Suprapubic skin (tissue), 4 donors: ENCODE data around the gene GEN1. TPM values are rescaled to one million over a fixed set of nuclear protein-coding genes. Genes with fewer than 3 reads are reported as not detected.
"Not testable (repeated sequence)": the region's sequence is repeated elsewhere in the genome, so short reads cannot be mapped to it uniquely, and the experiment has no call there.

ENCODE experiments used
- DNase-seq, 2 donors: peaks; one replicate each; pipeline ENCODE4 v3.0.0-alpha.2; 2019; ENCODE audit warnings: low spot score in 2 of 2
- H3K27ac ChIP-seq: fragments of 200-600 bp; sonication (generic); one replicate; pipeline ENCODE4 v1.5.1; 2019
- H3K27me3 ChIP-seq: fragments of 200-600 bp; sonication (generic); one replicate; pipeline ENCODE4 v1.5.1; 2019
- H3K36me3 ChIP-seq: fragments of 200-600 bp; sonication (generic); one replicate; pipeline ENCODE4 v1.5.1; 2019
- H3K4me1 ChIP-seq: fragments of 200-600 bp; sonication (generic); one replicate; pipeline ENCODE4 v1.5.1; 2019
- H3K4me3 ChIP-seq: fragments of 200-600 bp; sonication (generic); one replicate; pipeline ENCODE4 v1.5.1; 2019; ENCODE audit warnings: mild to moderate bottlenecking
- H3K9me3 ChIP-seq: fragments of 200-600 bp; sonication (generic); one replicate; pipeline ENCODE4 v1.5.1; 2019
- CTCF ChIP-seq, 2 donors: fragments of 200-600 bp in 1 of 2; fragments of 450-650 bp in 1 of 2; sonication (generic) in 1 of 2; IDR thresholded peaks; one replicate each; pipeline ENCODE4 v1.5.1; 2016 to 2019; ENCODE audit warnings: antibody characterized with exemption in 2 of 2, mild to moderate bottlenecking in 1 of 2, moderate library complexity in 1 of 2
- EP300 ChIP-seq: sonication (generic); formaldehyde crosslinking; IDR thresholded peaks from one replicate; pipeline ENCODE4 v1.6.1; 2017; ENCODE audit warnings: antibody characterized with exemption
- POLR2A ChIP-seq, 2 donors: fragments of 450-650 bp; IDR thresholded peaks; one replicate each; pipeline ENCODE4 v1.6.1; 2017; ENCODE audit warnings: antibody characterized with exemption in 2 of 2, mild to moderate bottlenecking in 2 of 2, moderate library complexity in 2 of 2
- POLR2AphosphoS5 ChIP-seq, 3 donors: sonication (generic); formaldehyde crosslinking; IDR thresholded peaks; one replicate each; pipeline ENCODE4 v1.6.1; 2017; ENCODE audit warnings: antibody characterized with exemption in 3 of 3
- WGBS: methylation state at CpG from one replicate; pipeline ENCODE4 v1.1.5; 2018; 5-methylcytosine and 5-hydroxymethylcytosine counted together
- total RNA-seq, 4 donors: library from RNA; depleted of rRNA; stranded (reverse); fragments of >200 nt; gene quantifications; one replicate each; pipeline ENCODE4 v1.1.0, GENCODE V29; 2016

Gene GEN1
- total RNA-seq, 4 donors from 2014 or later: 8.9 to 15.2 (median 11.6) TPM

DNA sequence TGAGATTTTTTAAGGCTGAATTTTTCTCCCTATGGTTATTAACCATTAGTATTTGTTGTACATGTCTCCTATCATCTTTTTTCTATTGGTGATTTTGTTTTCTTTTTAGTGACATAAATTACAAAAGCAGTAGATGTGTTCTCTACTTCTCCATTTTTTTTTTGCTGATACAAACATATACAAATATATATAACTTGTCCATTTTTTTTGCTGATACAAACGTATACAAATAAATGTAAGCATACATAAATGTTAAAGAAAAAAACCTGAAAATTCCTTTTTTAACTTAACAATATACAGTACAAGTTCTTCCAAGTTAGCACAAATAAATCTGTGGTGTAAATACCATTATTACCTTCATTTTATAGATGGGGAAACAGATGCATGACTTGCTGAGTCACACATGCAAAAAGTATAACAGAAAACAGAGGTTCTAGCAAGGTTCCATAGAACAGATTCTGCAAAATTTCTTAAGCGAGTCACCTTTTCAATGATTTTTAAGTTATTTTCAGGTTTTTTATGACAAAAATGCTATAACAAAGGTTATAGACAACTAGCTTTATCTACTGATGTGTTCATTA is 64.4 kb downstream of the GEN1 start:
- 86% methylated on average over 2 of the region's 2 CpGs for WGBS
- TF ChIP-seq POLR2AphosphoS5 (IDR thresholded peaks at IDR 0.05) (no peak), EP300 (no peak), CTCF (IDR thresholded peaks at IDR 0.05) (no peak)

GRCh38 chr2:17821080-17821479 is 67.1 kb downstream of the GEN1 start:
- Histone ChIP-seq H3K4me3 (no peak overlapping the region), H3K27ac (no peak overlapping the region), H3K9me3 (no peaks in the 10 kb centered on the region), H3K4me1 (peaks cover 18% of the 10 kb centered on the region), H3K36me3 (no peaks in the 10 kb centered on the region), H3K27me3 (no peaks in the 10 kb centered on the region)
- no peak for DNase-seq
- no peak for TF ChIP-seq POLR2AphosphoS5 (IDR thresholded peaks at IDR 0.05)
- WGBS: 64% methylated on average over 3 of the region's 3 CpGs

More for the DNA sequence above, 64.4 kb downstream of the GEN1 start:
- no peak for DNase-seq
- no peaks in the 10 kb centered on the region for H3K36me3 ChIP-seq
- H3K9me3 ChIP-seq: no peaks in the 10 kb centered on the region
- no peak overlapping the region for H3K27ac ChIP-seq
- peaks cover 34% of the 10 kb centered on the region for H3K4me1 ChIP-seq
- no peaks in the 10 kb centered on the region for H3K27me3 ChIP-seq
- H3K4me3 ChIP-seq: no peak overlapping the region

DNA sequence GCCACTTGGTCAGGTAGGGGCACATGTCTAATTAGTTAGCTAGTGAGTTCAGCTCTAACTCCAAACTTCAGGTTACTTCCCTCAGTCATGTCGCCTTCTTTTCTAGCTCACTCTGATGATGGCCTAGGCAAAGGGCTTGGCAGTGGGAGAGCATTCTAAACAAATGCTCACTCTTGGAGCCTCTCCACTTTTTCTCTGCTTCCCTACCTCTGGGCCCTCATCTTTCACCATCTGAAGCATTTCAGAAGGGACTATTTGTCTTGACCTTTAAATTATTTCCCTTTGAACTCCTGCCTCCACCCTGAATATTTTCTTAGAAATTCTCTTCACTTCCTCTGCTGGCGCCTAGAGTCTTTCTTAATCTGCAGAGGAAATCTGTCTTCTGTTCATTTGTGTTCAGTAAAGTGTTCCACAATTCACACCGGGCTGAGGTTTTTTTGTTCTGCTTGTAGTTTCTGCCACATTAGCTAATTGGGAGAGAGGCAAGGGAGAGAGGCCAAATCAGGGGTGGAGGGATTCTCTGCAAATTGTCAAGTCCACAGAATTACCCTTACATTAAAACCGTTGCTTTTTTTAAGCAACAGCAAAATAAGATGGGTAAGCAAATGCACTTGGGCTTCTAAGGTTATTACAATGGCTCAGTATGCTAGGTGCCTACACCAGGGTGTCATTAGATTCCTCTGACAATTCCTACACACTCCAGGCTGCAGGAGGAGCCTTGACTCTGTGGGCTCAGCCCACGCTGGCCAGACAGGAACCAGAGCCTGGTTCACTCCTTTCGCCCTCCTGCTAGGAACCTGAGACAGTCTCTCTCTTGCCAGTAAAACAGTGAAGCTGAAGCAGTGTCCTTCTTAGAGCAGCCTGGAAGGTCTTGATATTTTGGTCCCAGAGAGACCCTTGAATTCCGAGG is 67.9 kb downstream of the GEN1 start:
- TF ChIP-seq EP300: no peak
- no peak for TF ChIP-seq POLR2AphosphoS5 (IDR thresholded peaks at IDR 0.05)
- TF ChIP-seq CTCF (IDR thresholded peaks at IDR 0.05): no peak
- no peak for TF ChIP-seq POLR2A (IDR thresholded peaks at IDR 0.05)
- WGBS: 63% methylated on average over 7 of the region's 7 CpGs
- Histone ChIP-seq H3K9me3 (no peaks in the 10 kb centered on the region), H3K27me3 (no peaks in the 10 kb centered on the region), H3K27ac (no peak overlapping the region), H3K4me1 (peaks cover 11% of the 10 kb centered on the region), H3K36me3 (no peaks in the 10 kb centered on the region), H3K4me3 (no peak overlapping the region)
- DNase-seq: no peak

- H3K4me1 ChIP-seq: peaks cover 10% of the 10 kb centered on the region
- no peak overlapping the region for H3K4me3 ChIP-seq
- no peak overlapping the region for H3K27ac ChIP-seq
- WGBS: 70% methylated on average over 4 of the region's 4 CpGs
- H3K36me3 ChIP-seq: no peaks in the 10 kb centered on the region
- H3K9me3 ChIP-seq: no peaks in the 10 kb centered on the region
- DNase-seq: no peak
- H3K27me3 ChIP-seq: no peaks in the 10 kb centered on the region
- TF ChIP-seq CTCF (IDR thresholded peaks at IDR 0.05) (no peak), POLR2AphosphoS5 (IDR thresholded peaks at IDR 0.05) (no peak), EP300 (no peak), POLR2A (IDR thresholded peaks at IDR 0.05) (no peak)
Measured at GRCh38 chr2:17822445-17823117, 68.6 kb downstream of the GEN1 start.

GRCh38 chr2:17823646-17824045 is 69.7 kb downstream of the GEN1 start:
- not testable (repeated sequence) for H3K36me3 ChIP-seq, H3K4me3 ChIP-seq, H3K4me1 ChIP-seq, DNase-seq, H3K27me3 ChIP-seq, H3K9me3 ChIP-seq, H3K27ac ChIP-seq
- 97% methylated on average over 4 of the region's 4 CpGs for WGBS

GRCh38 chr2:17827316-17827715 is 73.4 kb downstream of the GEN1 start:
- H3K4me3 ChIP-seq: no peak overlapping the region
- WGBS: 81% methylated on average over 5 of the region's 5 CpGs
- H3K27ac ChIP-seq: no peak overlapping the region
- H3K9me3 ChIP-seq: no peaks in the 10 kb centered on the region
- H3K4me1 ChIP-seq: peaks cover 9% of the 10 kb centered on the region
- H3K27me3 ChIP-seq: peaks cover 3% of the 10 kb centered on the region
- no peak for DNase-seq
- no peaks in the 10 kb centered on the region for H3K36me3 ChIP-seq
- TF ChIP-seq POLR2A (IDR thresholded peaks at IDR 0.05): no peak
- no peak for TF ChIP-seq EP300
- TF ChIP-seq CTCF (IDR thresholded peaks at IDR 0.05): no peak
- TF ChIP-seq POLR2AphosphoS5 (IDR thresholded peaks at IDR 0.05): no peak
